Erythroblast (primary cell): ENCODE results near the gene KRT2.

Experiments used
- DNase-seq, 2 experiments: peaks; one replicate each; lab custom pipeline; 2025; lab: John Stamatoyannopoulos, UW
- GATA1 ChIP-seq: IDR thresholded peaks from 2 replicates; pipeline ENCODE4 v1.6.1; 2011; ENCODE audit warnings: low read depth, mild to moderate bottlenecking, control low read depth, low read length, moderate library complexity
- POLR2A ChIP-seq: IDR thresholded peaks from 2 replicates; pipeline ENCODE4 v1.6.1; 2011; ENCODE audit warnings: mild to moderate bottlenecking, low read length

KRT2 gene

DNA sequence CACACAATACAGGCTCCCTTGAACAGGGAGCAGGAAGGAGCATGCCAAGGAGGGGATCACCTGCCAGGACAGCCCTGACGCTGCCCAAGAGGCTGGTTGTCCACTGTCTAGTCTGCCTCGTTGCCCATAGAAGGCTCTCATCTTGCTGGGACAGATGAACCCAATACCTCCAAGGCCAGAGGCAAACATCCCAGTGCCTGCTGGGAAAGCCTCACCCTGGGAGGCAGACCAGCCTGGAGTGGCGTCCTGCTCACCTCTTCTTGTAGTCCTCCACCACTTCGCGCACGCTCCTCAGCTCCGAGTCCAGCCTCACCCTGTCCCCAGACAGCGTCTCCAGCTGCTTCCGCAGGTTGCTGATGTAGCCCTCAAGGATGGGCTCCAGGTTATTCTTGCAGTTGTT is 36.1 kb downstream of the KRT2 start:
- no peak for DNase-seq
- TF ChIP-seq GATA1 (no peak), POLR2A (no peak)

DNA sequence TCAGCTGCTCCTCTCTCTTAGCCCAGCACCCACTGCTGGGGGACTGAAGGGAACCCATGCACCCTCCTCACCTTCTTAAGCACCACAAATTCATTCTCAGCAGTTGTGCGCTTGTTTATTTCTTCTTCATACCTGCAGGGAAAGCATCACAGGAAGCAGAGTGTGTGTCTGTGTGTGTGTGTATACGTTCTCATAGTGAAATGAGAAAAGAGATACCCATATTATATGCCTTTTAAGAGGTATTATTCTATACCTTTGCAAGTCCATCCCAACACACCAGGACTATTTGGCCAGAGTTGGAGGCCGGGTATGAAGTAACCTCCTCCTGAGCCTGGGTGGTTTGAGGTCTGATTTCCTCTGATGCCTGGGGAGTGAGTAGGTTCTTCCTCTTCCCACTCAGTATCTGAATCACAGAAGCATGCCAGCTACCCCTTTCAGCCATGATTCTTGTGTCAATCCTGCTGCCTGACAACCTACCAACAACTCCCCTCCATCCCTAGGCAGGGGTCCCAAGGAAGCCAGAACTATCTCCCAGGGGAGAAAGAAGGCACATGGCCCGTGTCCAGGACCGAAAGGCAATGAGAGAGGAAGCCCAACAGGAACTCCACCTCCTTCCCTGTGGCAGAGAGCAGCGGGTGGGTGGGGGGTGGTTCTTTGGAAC is 36.7 kb downstream of the KRT2 start:
- no peak for DNase-seq
- TF ChIP-seq POLR2A (no peak), GATA1 (no peak)

DNA sequence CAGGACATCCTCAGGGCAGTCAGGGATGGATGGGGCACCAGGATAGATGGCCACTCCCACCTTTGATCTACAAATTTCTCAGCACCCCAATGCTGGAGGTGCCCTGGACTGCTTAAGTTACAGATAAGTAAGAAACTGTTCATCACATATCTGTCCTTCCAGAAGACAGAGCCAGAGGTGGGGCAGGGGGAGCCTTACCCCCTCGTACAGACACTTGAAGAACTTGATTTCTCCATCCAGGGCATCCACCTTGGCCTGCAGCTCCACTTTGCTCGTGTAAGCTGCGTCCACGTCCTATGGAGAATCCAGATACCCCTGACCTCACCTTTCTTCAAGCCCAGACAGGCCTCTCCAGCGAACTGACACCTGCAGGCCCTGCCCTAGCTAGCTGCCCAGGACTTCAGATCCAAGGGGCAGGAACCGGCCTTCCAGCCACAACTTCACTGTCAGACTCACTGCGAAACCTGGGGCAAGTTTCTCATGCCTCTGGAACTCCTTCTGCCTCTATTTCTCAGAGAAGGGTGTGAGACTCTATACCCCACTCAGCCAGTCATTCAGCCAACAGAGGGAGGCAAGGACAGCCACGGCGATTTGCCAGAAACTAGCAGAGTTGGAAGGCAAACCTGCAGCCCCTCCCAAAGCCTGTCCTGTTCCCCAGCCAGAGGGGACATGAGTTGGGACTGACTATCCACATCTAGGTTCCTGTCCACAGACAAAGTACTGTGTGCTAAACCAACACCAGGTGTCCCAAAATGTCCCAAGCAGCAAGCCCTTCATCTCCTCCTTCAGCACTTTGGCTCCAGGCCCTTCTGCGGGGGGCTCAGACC is 37.4 kb downstream of the KRT2 start:
- DNase-seq: peak; percentile 16 to 52
- TF ChIP-seq POLR2A (no peak), GATA1 (no peak)

DNA sequence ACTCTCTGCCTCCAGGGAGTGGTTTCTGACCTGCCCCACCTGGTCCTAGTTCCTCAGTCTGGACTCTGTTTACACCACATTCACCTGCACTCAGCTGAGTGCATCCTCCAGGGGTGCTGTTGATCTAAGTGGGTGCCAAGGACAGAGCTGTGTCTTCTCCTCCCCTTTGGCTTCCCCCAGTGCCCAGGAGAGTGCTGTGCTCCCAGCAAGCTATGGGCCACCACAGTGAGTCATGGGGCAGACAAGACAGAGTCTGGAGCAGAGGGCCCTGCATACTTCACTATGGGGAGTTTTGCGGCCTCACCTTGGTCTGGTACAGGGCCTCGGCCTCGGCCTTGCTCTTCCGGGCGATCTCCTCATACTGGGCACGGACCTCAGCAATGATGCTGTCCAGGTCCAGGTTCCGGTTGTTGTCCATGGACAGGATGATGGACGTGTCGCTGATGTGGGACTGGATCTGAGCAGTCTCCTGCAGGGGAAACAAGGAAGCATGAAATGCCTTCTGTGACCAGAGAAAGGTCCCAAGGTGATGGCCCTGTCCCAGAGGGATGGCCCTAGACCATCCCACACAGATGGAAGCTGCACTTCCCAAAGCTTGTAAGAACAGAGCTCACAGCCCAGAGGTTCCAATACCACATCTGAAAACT is 38.5 kb downstream of the KRT2 start:
- TF ChIP-seq POLR2A: no peak
- TF ChIP-seq GATA1: no peak
- DNase-seq: no peak

DNA sequence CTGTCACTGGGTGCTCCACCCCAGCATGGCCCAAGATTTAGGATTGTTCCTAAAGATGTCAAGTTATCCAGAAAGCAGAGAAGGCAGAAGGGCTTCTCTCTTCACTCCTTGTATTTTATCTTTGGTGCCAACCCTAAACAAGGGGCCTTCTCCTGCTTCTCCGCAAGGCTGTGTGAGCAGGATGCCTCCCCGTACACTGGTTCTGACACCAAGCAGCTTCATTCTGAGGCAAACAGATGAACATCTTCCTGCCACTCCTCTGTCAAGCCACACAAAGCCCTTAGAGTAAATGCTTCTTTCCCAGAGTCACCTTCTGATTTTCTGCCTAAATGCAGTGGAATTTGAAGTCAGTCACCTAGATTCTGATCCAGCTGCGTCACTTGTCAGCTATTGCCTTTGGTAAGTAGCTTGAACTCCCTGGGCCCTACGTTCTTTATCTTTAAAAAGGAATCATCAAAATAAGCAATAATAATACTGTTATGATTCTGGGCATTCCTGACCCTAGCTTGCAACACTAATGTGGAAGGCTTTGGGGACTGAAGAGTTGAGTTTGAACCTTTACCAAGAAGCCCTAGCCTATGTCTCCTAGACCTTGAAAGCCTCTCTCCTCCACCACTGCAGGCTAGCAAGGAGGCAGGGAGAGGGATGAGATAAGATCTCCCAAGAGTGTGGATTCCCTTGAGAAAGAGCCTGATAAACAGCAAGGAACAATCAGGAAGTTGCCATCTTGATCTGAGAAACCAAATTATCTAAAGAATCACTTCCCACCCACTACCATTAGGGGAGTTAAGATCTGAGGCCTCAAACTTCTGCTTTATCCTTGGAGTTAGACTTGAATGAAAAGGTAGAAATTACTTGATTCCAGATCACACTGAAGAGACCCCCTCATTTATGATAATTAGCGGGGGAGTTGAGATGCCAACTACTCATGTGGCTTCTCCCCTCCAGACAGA is 39.3 kb downstream of the KRT2 start:
- TF ChIP-seq POLR2A: no peak
- no peak for TF ChIP-seq GATA1
- no peak for DNase-seq

DNA sequence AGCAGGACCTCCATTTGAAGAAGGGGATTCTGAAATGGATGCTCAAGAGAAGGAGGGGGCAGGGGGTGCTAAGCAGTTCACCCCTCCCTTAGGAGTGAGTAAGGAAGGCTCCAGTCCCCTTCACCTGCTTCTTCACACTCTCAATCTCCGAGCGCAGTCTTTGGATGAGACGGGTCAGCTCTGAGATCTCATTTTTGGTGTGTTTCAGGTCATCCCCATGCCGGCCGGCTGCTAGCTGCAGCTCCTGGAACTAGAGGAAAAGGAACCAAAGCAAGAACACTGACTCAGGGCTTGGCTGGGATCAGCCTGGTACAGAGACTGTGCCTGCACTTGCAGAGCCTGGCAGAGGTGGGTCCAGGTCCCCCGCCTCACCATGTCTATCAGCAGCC is 40.9 kb downstream of the KRT2 start:
- no peak for DNase-seq
- TF ChIP-seq POLR2A (no peak), GATA1 (no peak)

DNA sequence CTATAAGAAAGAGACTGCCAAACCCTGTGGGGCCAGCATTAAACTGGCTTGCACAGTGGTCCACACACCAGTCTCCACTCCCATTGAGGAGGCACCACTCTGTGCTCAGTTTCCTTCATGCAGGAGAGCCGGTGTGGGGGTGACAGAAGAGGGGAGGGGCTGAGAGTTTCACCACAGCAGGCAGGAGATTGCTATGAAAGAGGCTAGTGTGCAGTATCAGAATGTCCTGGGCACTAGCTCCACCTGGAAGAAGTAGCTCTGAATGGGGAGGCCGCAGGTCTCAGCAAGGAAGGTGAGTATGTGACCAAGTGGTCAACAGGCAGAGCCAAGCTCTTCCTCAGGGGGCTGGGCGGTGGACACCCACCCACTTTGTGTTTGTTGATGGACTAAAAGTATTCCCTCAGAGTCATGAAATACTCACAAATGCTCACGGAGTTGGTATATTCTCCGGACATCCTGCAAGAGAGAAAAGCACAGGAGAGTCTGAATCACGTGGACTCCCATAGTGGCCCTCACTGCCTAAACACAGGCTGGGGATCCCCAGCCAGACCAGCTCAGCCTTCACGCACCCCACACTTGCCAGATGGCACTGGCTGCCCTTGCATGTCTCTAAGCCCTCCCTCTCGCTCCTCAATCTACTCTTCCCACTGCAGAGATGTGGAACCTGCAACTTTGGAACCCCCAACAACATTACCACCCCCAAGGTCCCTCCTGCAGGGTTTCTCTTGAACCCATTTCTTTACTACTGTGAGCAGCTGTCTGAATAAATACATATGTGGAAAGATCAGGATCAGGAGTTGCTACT is 43.0 kb downstream of the KRT2 start:
- no peak for DNase-seq

DNA sequence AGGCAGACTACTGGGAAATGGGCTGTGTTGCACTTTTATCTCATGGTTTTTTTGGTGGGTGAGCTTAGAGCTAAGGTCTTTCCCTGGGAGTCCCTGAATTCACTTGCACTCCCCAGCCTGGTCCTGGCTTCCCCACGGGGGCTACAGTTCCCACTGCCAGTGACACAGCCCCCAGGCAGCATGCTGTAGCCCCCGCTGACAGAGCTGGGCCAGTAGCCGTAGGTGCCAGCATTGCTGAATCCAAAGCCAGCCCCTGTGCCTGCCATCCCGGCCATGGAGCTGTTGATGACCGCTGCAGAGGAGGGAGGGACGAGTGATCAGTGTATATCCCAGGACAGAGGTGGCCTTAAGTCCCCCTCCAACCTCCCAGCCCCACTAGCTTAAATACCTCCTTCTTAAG is 43.9 kb downstream of the KRT2 start:
- no peak for DNase-seq
- TF ChIP-seq POLR2A: no peak
- no peak for TF ChIP-seq GATA1

More for the DNA sequence above, 43.0 kb downstream of the KRT2 start:
- TF ChIP-seq GATA1: no peak

DNA sequence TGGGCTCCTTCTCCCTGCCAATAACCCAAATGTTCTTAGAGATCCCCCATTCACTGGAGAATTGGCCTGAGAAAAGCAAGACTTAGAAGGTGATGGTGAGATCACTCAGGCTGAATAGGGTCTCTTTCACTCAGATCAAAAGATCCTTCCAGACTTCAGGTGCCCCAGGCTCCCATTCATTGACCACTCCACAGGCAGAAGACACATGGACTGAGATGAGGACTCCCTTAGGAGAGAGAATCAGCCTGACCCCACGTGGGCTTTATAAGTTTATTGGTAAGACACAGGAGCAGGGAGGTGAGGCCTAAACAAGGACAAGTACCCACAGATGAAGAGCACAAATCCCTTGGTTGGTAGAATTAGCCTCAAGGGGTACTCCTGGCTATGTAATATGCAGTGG is 44.7 kb downstream of the KRT2 start:
- no peak for TF ChIP-seq GATA1
- TF ChIP-seq POLR2A: no peak
- no peak for DNase-seq

DNA sequence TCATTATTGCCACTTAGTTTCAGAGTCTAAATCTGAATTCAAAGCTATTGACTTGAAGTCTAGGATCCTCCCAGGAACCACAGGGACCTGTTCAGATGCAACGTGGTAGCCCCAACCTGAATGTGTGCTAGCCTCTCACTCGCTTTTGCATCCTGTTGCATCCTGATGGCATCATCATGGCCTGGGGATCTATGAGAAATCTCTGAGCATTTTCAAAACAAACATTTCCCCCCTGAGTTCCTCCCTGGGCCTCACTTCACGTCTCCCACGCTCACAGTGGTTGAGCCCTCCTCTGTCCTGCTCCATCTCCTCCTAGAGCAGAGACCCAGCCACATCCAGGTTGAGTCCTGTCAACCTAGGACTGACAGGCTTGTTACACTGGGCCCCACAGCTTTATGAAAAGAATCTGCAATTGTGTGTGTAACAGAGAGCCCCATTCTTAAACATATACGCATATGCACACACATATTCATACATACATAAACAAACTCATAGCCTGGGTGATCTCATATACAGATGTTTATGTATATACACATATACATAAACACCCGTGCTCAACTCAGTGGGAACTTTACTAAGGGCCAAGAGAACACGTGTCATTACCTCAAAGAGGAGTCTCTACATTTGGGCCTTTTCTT is 45.3 kb downstream of the KRT2 start:
- peak in 1 of 2 experiments; percentile 43 for DNase-seq

DNA sequence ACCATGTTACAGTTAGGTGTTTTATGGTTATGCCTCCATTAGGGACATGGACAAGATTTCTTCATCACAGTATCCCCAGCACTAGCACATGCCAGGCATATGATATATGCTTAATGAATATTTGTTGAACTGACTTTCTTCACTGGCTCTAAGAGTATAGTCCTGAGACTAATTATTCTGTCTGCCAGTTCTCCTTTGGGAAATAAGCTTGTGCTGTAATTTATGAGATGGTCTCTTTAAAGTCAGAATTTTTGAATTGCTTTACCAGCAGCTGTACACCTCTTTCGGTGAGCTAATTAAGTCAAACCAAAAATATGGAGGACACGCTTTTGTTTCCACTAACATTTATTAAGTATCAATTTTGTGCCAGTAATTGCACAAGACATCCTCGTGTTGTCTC is 45.9 kb downstream of the KRT2 start:
- TF ChIP-seq GATA1 (no peak), POLR2A (no peak)
- DNase-seq: no peak

More for the DNA sequence above, 45.3 kb downstream of the KRT2 start:
- TF ChIP-seq GATA1 (no peak), POLR2A (no peak)

DNA sequence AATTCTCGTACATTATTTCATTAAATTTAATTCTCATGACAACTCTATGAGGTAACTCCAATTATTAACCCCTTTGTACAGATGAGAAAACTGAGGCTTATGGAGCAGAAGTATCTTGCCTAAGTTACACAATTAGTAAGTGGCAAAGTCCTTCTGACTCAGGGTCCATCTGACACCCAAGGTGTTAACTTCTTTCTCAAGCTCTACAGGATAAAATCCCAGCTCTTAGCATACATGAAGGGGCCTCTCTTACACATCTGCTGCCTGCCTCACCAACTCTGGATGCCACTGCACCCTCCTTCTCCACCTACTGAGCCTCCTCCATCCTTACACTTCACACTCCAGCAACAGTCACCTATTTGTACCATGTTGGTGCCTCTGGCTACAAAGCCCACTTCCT is 46.5 kb downstream of the KRT2 start:
- TF ChIP-seq POLR2A: no peak
- no peak for TF ChIP-seq GATA1

DNA sequence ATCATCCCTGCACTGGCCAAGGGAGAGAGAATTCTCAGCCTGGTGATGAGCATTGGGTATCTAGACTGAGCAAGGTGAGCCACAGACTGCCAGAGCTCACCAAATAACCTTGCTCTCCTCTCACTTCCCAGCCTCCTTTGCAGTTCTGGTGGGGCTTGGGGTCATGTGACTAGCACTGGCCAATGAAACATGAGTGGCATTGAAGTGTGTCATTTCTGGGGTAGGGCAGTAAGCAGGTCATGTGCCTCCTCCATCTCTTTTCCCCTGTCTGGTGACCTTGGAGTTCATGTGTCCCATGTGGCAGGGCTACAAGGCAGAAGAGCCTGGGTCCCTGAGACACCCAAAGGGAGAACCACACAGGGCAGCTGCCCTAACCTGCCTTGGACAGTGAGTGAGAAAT is 47.2 kb downstream of the KRT2 start:
- DNase-seq: no peak
- TF ChIP-seq POLR2A (no peak), GATA1 (no peak)

More for the DNA sequence above, 46.5 kb downstream of the KRT2 start:
- DNase-seq: no peak
